ENCODE results near the gene SMIM20.

DNA sequence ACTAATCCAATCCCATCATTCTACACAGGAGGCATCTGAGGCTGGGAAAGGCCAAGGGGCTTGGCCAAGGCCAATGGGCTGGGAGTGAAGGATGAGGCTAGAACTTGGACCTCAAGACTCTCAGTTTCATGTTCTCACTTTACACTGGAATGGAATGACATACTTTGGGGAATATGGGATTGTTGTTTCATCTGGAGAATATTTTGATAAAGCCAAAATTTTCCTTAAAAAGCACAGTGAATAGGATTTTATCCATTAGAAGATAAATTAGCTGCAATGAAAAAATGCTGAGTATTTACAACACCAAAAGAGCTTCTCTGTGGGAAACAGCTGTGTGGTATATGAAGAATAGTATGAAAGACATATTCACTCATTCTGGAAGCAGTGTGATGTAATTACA is 29.3 kb downstream of the SMIM20 start:
- TF ChIP-seq, protein P1, sequence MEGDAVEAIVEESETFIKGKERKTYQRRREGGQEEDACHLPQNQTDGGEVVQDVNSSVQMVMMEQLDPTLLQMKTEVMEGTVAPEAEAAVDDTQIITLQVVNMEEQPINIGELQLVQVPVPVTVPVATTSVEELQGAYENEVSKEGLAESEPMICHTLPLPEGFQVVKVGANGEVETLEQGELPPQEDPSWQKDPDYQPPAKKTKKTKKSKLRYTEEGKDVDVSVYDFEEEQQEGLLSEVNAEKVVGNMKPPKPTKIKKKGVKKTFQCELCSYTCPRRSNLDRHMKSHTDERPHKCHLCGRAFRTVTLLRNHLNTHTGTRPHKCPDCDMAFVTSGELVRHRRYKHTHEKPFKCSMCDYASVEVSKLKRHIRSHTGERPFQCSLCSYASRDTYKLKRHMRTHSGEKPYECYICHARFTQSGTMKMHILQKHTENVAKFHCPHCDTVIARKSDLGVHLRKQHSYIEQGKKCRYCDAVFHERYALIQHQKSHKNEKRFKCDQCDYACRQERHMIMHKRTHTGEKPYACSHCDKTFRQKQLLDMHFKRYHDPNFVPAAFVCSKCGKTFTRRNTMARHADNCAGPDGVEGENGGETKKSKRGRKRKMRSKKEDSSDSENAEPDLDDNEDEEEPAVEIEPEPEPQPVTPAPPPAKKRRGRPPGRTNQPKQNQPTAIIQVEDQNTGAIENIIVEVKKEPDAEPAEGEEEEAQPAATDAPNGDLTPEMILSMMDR (IDR thresholded peaks at IDR 0.05), result no peak
- no peak for TF ChIP-seq POLR2A (IDR thresholded peaks at IDR 0.05)

Data from esophagus squamous epithelium (tissue), 4 donors.